SU-DHL-6 (cell line): ENCODE measurements around the gene ZXDC.

Source experiments
- EZH2phosphoT487 ChIP-seq: fragments of 200-600 bp; sonication (generic), shearing (Covaris generic); conservative IDR thresholded peaks from 2 replicates; pipeline ENCODE4 v1.6.1; 2018; ENCODE audit warnings: mild to moderate bottlenecking, antibody characterized with exemption, low read length, moderate library complexity, mixed read lengths
- TF ChIP-seq, protein P1 (sequence below): fragments of 200-600 bp; sonication (generic); IDR thresholded peaks from one replicate; pipeline ENCODE4 v1.5.1; 2017; ENCODE audit warnings: antibody characterized with exemption, mild to moderate bottlenecking, low read length, moderate library complexity; ENCODE audit not compliant: insufficient read depth, poor library complexity, severe bottlenecking

- TF ChIP-seq, protein P1, sequence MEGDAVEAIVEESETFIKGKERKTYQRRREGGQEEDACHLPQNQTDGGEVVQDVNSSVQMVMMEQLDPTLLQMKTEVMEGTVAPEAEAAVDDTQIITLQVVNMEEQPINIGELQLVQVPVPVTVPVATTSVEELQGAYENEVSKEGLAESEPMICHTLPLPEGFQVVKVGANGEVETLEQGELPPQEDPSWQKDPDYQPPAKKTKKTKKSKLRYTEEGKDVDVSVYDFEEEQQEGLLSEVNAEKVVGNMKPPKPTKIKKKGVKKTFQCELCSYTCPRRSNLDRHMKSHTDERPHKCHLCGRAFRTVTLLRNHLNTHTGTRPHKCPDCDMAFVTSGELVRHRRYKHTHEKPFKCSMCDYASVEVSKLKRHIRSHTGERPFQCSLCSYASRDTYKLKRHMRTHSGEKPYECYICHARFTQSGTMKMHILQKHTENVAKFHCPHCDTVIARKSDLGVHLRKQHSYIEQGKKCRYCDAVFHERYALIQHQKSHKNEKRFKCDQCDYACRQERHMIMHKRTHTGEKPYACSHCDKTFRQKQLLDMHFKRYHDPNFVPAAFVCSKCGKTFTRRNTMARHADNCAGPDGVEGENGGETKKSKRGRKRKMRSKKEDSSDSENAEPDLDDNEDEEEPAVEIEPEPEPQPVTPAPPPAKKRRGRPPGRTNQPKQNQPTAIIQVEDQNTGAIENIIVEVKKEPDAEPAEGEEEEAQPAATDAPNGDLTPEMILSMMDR, result no peak
- no peak for TF ChIP-seq EZH2phosphoT487
These were observed 36.9 kb downstream of the ZXDC start for GRCh38 chr3:126438746-126439145.
